Keratinocyte (primary cell): ENCODE data around the gene SH2B3. TPM values are rescaled to one million over a fixed set of nuclear protein-coding genes. Genes with fewer than 3 reads are reported as not detected.

Experiments
- DNase-seq: peaks from one replicate; pipeline ENCODE4 v3.0.0-alpha.2; 2011; ENCODE audit warnings: low read depth, missing footprints, low spot score
- FAIRE-seq: peaks from 2 replicates; lab custom pipeline; 2011; peaks lifted over from hg19 to GRCh38; lab: Jason Lieb, UNC
- H2AFZ ChIP-seq: 2 replicates; pipeline ENCODE4 v1.6.0; 2012; ENCODE audit warnings: low read length, control low read depth, inconsistent platforms; ENCODE audit not compliant: control insufficient read depth
- H3K27ac ChIP-seq: 2 replicates; pipeline ENCODE4 v1.5.1; 2011; ENCODE audit warnings: low read length; ENCODE audit not compliant: control insufficient read depth, insufficient read depth
- H3K27me3 ChIP-seq: 3 replicates; pipeline ENCODE4 v1.6.0; 2011; ENCODE audit warnings: low read length; ENCODE audit not compliant: control insufficient read depth, insufficient read depth; ENCODE audit errors: extremely low read depth
- H3K36me3 ChIP-seq, 2 experiments: 2 replicates in 1 of 2; 3 replicates in 1 of 2; pipeline ENCODE4 v1.5.1; 2011; ENCODE audit warnings: low read length in 2 of 2, mild to moderate bottlenecking in 1 of 2; ENCODE audit not compliant: control insufficient read depth in 2 of 2, insufficient read depth in 2 of 2; ENCODE audit errors: extremely low read depth in 1 of 2
- H3K4me1 ChIP-seq: 3 replicates; pipeline ENCODE4 v1.5.1; 2011; ENCODE audit warnings: low read length; ENCODE audit not compliant: control insufficient read depth, insufficient read depth; ENCODE audit errors: extremely low read depth
- H3K4me2 ChIP-seq: 3 replicates; pipeline ENCODE4 v1.6.0; 2011; ENCODE audit warnings: low read depth, low read length; ENCODE audit not compliant: control insufficient read depth, insufficient read depth; ENCODE audit errors: extremely low read depth
- H3K4me3 ChIP-seq, 3 experiments: fragments of 200-600 bp in 1 of 3; sonication (generic) in 1 of 3; 2 replicates in 2 of 3; 3 replicates in 1 of 3; pipeline ENCODE4 v1.5.1; 2011 to 2016; ENCODE audit warnings: low read length in 3 of 3, mild to moderate bottlenecking in 3 of 3, control low read depth in 2 of 3, inconsistent platforms in 1 of 3, low read depth in 1 of 3, mixed read lengths in 1 of 3, mixed run types in 1 of 3, moderate library complexity in 1 of 3; ENCODE audit not compliant: control insufficient read depth in 2 of 3, insufficient read depth in 2 of 3; ENCODE audit errors: extremely low read depth in 1 of 3
- H3K79me2 ChIP-seq: 2 replicates; pipeline ENCODE4 v1.6.0; 2012; ENCODE audit warnings: low read length; ENCODE audit not compliant: control insufficient read depth, insufficient read depth
- H3K9ac ChIP-seq: 3 replicates; pipeline ENCODE4 v1.6.0; 2011; ENCODE audit warnings: low read length; ENCODE audit not compliant: control insufficient read depth, insufficient read depth; ENCODE audit errors: extremely low read depth
- H3K9me1 ChIP-seq: 3 replicates; pipeline ENCODE4 v1.6.0; 2011; ENCODE audit warnings: low read length; ENCODE audit not compliant: control insufficient read depth, insufficient read depth; ENCODE audit errors: extremely low read depth
- H3K9me3 ChIP-seq: 2 replicates; pipeline ENCODE4 v1.5.1; 2012; ENCODE audit warnings: low read depth, low read length; ENCODE audit not compliant: control insufficient read depth
- H4K20me1 ChIP-seq: 3 replicates; pipeline ENCODE4 v1.6.0; 2011; ENCODE audit warnings: low read length; ENCODE audit not compliant: control insufficient read depth, insufficient read depth; ENCODE audit errors: extremely low read depth
- EZH2 ChIP-seq: IDR thresholded peaks from one replicate; pipeline ENCODE4 v1.6.1; 2012; ENCODE audit warnings: inconsistent platforms, mild to moderate bottlenecking, low read length, moderate library complexity
- dilution Hi-C: fragments of 300-500 bp; cut with MboI; formaldehyde crosslinking; loops from one replicate; pipeline ENCODE4 v1.7.0; 2020; ENCODE audit warnings: low sequenced_read_pairs; ENCODE audit not compliant: extremely low pct_ligation_motif_present
- polyA plus RNA-seq, 5 experiments: library from polyadenylated mRNA; depleted of rRNA in 3 of 5; stranded (reverse) in 3 of 5; stranded (forward) in 1 of 5; unstranded in 1 of 5; fragments of >200 nt; gene quantifications; 1 replicate in 1 of 5; 2 replicates in 3 of 5; 3 replicates in 1 of 5; pipeline versions ENCODE4 v1.2.1 to v1.2.3, GENCODE V29; 2011 to 2012; ENCODE audit warnings: missing spikeins in 2 of 5, low read depth in 1 of 5, low replicate concordance in 1 of 5
- TF ChIP-seq, protein P1 (sequence below), 3 experiments: IDR thresholded peaks in 1 of 3; conservative IDR thresholded peaks in 1 of 3; optimal IDR thresholded peaks in 1 of 3; 2 replicates in 2 of 3; 3 replicates in 1 of 3; pipeline versions ENCODE3 to v1.5.1; 2011; ENCODE audit warnings: low read length in 3 of 3, mild to moderate bottlenecking in 3 of 3, moderate library complexity in 2 of 3, control low read depth in 1 of 3, inconsistent platforms in 1 of 3; ENCODE audit not compliant: insufficient read depth in 2 of 3; ENCODE audit errors: extremely low read depth in 1 of 3

SH2B3 gene
- polyA plus RNA-seq, 1 donor (not counting 4 experiments of a cell fraction or from before 2014, with no cell fraction given) = 7.7 TPM

DNA sequence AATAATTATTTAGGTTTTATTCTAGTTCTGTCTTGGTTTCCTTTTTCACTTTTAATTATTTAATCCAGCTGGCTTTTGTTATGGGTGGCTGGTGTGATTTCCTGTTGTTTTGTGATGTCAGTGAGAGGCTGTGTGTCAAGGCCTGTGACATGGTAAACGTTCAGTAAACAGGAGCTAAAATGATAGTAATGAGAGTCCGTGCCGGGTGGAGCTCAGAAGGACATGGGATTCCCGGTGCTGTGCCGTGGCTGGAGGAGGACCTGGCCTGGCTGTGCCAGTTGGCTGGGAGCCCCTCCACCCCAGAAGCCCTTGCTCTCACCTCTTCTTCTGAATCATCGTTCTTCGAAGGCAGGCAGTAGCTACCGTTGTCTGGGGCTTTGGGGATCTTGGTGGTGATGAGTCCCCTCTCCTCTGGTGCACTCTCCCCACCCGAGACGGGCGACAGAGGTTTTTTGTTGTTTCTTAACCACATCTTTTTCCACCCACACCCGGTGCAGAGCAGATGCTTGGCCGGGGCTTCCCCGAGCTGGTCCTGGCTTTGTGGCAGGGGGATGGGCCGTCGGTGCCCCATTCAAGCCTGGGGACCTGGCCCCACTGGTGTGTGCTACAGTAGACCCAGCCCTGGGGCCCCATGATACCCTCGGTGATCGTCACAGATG lies 29.1 kb downstream of the SH2B3 start:
- no peak overlapping the region for H2AFZ ChIP-seq
- H3K27me3 ChIP-seq = no peaks in the 10 kb centered on the region
- dilution Hi-C loops = no loop called here
- H3K36me3 ChIP-seq = no peaks in the 10 kb centered on the region
- H4K20me1 ChIP-seq = no peaks in the 10 kb centered on the region
- peaks cover 37% of the 10 kb centered on the region for H3K4me1 ChIP-seq
- FAIRE-seq (no peak), DNase-seq (no peak)
- no peaks in the 10 kb centered on the region for H3K9me1 ChIP-seq
- H3K9me3 ChIP-seq = no peaks in the 10 kb centered on the region
- TF ChIP-seq, protein P1, sequence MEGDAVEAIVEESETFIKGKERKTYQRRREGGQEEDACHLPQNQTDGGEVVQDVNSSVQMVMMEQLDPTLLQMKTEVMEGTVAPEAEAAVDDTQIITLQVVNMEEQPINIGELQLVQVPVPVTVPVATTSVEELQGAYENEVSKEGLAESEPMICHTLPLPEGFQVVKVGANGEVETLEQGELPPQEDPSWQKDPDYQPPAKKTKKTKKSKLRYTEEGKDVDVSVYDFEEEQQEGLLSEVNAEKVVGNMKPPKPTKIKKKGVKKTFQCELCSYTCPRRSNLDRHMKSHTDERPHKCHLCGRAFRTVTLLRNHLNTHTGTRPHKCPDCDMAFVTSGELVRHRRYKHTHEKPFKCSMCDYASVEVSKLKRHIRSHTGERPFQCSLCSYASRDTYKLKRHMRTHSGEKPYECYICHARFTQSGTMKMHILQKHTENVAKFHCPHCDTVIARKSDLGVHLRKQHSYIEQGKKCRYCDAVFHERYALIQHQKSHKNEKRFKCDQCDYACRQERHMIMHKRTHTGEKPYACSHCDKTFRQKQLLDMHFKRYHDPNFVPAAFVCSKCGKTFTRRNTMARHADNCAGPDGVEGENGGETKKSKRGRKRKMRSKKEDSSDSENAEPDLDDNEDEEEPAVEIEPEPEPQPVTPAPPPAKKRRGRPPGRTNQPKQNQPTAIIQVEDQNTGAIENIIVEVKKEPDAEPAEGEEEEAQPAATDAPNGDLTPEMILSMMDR (optimal IDR thresholded peaks at IDR 0.05 in 1 of 3, IDR thresholded peaks at IDR 0.05 in 1 of 3, conservative IDR thresholded peaks at IDR 0.05 in 1 of 3; ENCODE audit: extremely low read depth in 1 of 3, insufficient read depth in 2 of 3, low read length in 3 of 3) = no peak
- TF ChIP-seq EZH2 = no peak
- no peak overlapping the region for H3K9ac ChIP-seq
- no peak overlapping the region for H3K4me3 ChIP-seq
- H3K4me2 ChIP-seq = no peak overlapping the region
- peaks cover 45% of the 10 kb centered on the region for H3K79me2 ChIP-seq
- no peak overlapping the region for H3K27ac ChIP-seq

DNA sequence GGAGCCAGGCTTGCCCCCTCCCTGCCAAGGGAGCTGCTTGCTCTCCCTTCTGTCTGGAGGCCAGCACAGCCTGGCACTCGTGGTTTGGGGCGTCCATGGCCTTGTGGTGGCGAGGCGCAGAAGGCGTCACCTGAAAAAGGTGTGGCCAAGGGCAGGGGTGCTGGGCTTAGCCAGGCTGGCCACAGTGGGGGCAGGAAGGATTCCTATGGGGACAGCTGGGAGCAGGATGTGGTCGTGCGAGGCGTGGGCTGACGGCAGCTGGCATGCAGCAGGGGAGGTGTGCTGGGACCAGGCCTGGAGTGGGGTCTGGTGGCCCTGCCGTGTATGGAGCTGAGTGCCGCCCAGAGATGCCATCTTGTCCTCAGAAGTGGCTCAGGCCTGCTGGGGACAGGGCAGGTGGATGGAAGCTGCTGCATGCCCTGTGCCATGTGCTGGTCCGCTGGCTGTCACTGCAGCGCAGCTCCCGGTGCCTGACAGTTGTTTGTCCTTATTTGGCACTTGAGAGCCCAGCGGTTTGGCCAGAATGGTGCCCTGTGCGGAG lies 30.0 kb downstream of the SH2B3 start:
- no peak for DNase-seq

More for the DNA sequence above, 30.0 kb downstream of the SH2B3 start:
- Histone ChIP-seq H2AFZ (no peak overlapping the region), H3K9ac (no peak overlapping the region), H3K27me3 (no peaks in the 10 kb centered on the region), H3K4me3 (no peak overlapping the region), H3K4me1 (peaks cover 31% of the 10 kb centered on the region), H4K20me1 (no peaks in the 10 kb centered on the region), H3K27ac (no peak overlapping the region), H3K79me2 (peaks cover 46% of the 10 kb centered on the region), H3K9me1 (peaks cover 2% of the 10 kb centered on the region), H3K9me3 (no peaks in the 10 kb centered on the region), H3K36me3 (no peaks in the 10 kb centered on the region), H3K4me2 (no peak overlapping the region)
- TF ChIP-seq EZH2 = no peak
- TF ChIP-seq, protein P1 (optimal IDR thresholded peaks at IDR 0.05 in 1 of 3, IDR thresholded peaks at IDR 0.05 in 1 of 3, conservative IDR thresholded peaks at IDR 0.05 in 1 of 3; ENCODE audit: extremely low read depth in 1 of 3, insufficient read depth in 2 of 3, low read length in 3 of 3) = no peak
- FAIRE-seq = no peak
- dilution Hi-C loops = no loop called here
